HepG2 (cell line): ENCODE data around the gene ANKRD11. TPM values are rescaled to one million over a fixed set of nuclear protein-coding genes. Genes with fewer than 3 reads are reported as not detected.
A peak's percentile ranks its signal among the peaks of the same experiment; 100 is the strongest.

Experiments
- ESRRA ChIP-seq: sonication (generic); formaldehyde crosslinking; IDR thresholded peaks from 2 replicates; pipeline ENCODE4 v1.5.1; 2020; ENCODE audit warnings: mild to moderate bottlenecking, low read depth, missing genetic modification reagents
- ETV6 ChIP-seq: sonication (generic); formaldehyde crosslinking; conservative IDR thresholded peaks from 2 replicates; pipeline ENCODE4 v1.4.0; 2020; ENCODE audit warnings: missing genetic modification reagents
- GZF1 ChIP-seq: sonication (generic); formaldehyde crosslinking; IDR thresholded peaks from 2 replicates; pipeline ENCODE4 v1.5.1; 2020; ENCODE audit warnings: mild to moderate bottlenecking, missing genetic modification reagents
- HNRNPK ChIP-seq: fragments of 200-400 bp; formaldehyde crosslinking; IDR thresholded peaks from 2 replicates; pipeline ENCODE4 v1.6.1; 2018; ENCODE audit warnings: low read length, low read depth, moderate library complexity, mild to moderate bottlenecking; ENCODE audit not compliant: poor library complexity, severe bottlenecking
- PRDM4 ChIP-seq: sonication (generic); formaldehyde crosslinking; IDR thresholded peaks from 2 replicates; pipeline ENCODE4 v1.9.0; 2021; ENCODE audit warnings: missing genetic modification reagents, borderline replicate concordance
- TBP ChIP-seq: sonication (generic); formaldehyde crosslinking; IDR thresholded peaks from 2 replicates; pipeline ENCODE4 v1.5.0; 2020; ENCODE audit warnings: missing genetic modification reagents
- TFDP2 ChIP-seq: sonication (generic); formaldehyde crosslinking; IDR thresholded peaks from 2 replicates; pipeline ENCODE4 v1.4.0; 2020; ENCODE audit warnings: missing genetic modification reagents
- U2AF1 ChIP-seq: fragments of 200-400 bp; formaldehyde crosslinking; optimal IDR thresholded peaks from 2 replicates; pipeline ENCODE3; 2017; ENCODE audit warnings: mild to moderate bottlenecking, low read depth, low read length
- ZBTB2 ChIP-seq: sonication (generic); formaldehyde crosslinking; IDR thresholded peaks from 2 replicates; pipeline ENCODE4 v1.8.0; 2022; ENCODE audit warnings: low read depth, missing genetic modification reagents
- ZBTB3 ChIP-seq: sonication (generic); formaldehyde crosslinking; IDR thresholded peaks from 2 replicates; pipeline ENCODE4 v1.4.0; 2020; ENCODE audit warnings: low read depth, mild to moderate bottlenecking, moderate library complexity, missing genetic modification reagents, borderline replicate concordance
- ZNF234 ChIP-seq: sonication (generic); formaldehyde crosslinking; conservative IDR thresholded peaks from 2 replicates; pipeline ENCODE4 v1.5.1; 2020; ENCODE audit warnings: mild to moderate bottlenecking, missing genetic modification reagents
- ZNF318 ChIP-seq: sonication (generic); formaldehyde crosslinking; IDR thresholded peaks from 2 replicates; pipeline ENCODE4 v1.4.0; 2020; ENCODE audit warnings: mild to moderate bottlenecking, missing genetic modification reagents
- ZNF430 ChIP-seq: sonication (generic); formaldehyde crosslinking; IDR thresholded peaks from 2 replicates; pipeline ENCODE4 v1.9.0; 2021; ENCODE audit warnings: mild to moderate bottlenecking, missing genetic modification reagents
- ZNF552 ChIP-seq: sonication (generic); formaldehyde crosslinking; IDR thresholded peaks from 2 replicates; pipeline ENCODE4 v1.9.0; 2022; ENCODE audit warnings: missing genetic modification reagents, mild to moderate bottlenecking, borderline replicate concordance
- polyA plus RNA-seq, 8 experiments: library from polyadenylated mRNA; depleted of rRNA in 3 of 8; stranded (reverse) in 7 of 8; unstranded in 1 of 8; fragments of >200 nt; fragmentation: Illumina TruSeq in 4 of 8; extraction: Trizol in 4 of 8; gene quantifications; 2 replicates each; pipeline versions ENCODE4 v1.2.1 to v1.2.3, GENCODE V29; 2011 to 2016; ENCODE audit warnings: low read depth in 4 of 8, missing spikeins in 1 of 8, mixed read lengths in 1 of 8; ENCODE audit not compliant: insufficient read depth in 1 of 8
- total RNA-seq, 5 experiments: library from RNA; depleted of rRNA; stranded (reverse); fragments of >200 nt; fragmentation: Illumina TruSeq; extraction: Trizol; gene quantifications; 2 replicates each; pipeline ENCODE4 v1.2.3, GENCODE V29; 2016; ENCODE audit warnings: low read depth in 1 of 5

ANKRD11 gene
- total and polyA plus RNA-seq, 2 of the 13 experiments (the other 11 are each of a cell fraction or from before 2014, with no cell fraction given), result 21.4 to 38.4 TPM

GRCh38 chr16:89507834-89508590, 17.7 kb upstream of the ANKRD11 start, which contains the start of gene SPG7 (continued):
- TF ChIP-seq ZNF318 (CRISPR knock-in tag) (no peak), ETV6 (CRISPR knock-in tag) (peak; percentile 35), ZNF552 (CRISPR knock-in tag) (no peak; the same call in 1 of the 2 replicates), ESRRA (CRISPR knock-in tag) (peak; percentile 73), TFDP2 (CRISPR knock-in tag) (peak; percentile 89), U2AF1 (no peak), ZBTB3 (CRISPR knock-in tag) (peak; percentile 6; the same call in 1 of the 2 replicates), HNRNPK (no peak), ZNF234 (CRISPR knock-in tag) (no peak), PRDM4 (CRISPR knock-in tag) (no peak), TBP (CRISPR knock-in tag) (no peak), ZNF430 (CRISPR knock-in tag) (peak; percentile 90), ZBTB2 (CRISPR knock-in tag) (no peak; the same call in 1 of the 2 replicates), GZF1 (CRISPR knock-in tag) (0 out of 2 replicates have a peak, but pooled peaks have one; percentile 62)
